NCI-H2081 (cell line): ENCODE measurements around the gene ZBTB7C.

Source experiments
- DNase-seq, 2 experiments: peaks; one replicate each; lab custom pipeline; 2025; lab: John Stamatoyannopoulos, UW

ZBTB7C gene

GRCh38 chr18:48119204-48119603 is 290.0 kb downstream of the ZBTB7C start:
- DNase-seq = no peak

- DNase-seq = no peak
Measured at GRCh38 chr18:48116873-48117630, 292.1 kb downstream of the ZBTB7C start.

GRCh38 chr18:48116017-48116416 is 293.2 kb downstream of the ZBTB7C start:
- no peak for DNase-seq

GRCh38 chr18:48113691-48114090 is 295.5 kb downstream of the ZBTB7C start:
- DNase-seq = no peak

- DNase-seq = no peak
Measured at GRCh38 chr18:48111587-48111986, 297.6 kb downstream of the ZBTB7C start.

- no peak for DNase-seq
Measured at GRCh38 chr18:48110797-48111196, 298.4 kb downstream of the ZBTB7C start.

GRCh38 chr18:48109961-48110493 is 299.2 kb downstream of the ZBTB7C start:
- peak in 1 of 2 experiments; percentile 26 for DNase-seq

GRCh38 chr18:48108136-48108535 is 301.0 kb downstream of the ZBTB7C start:
- no peak for DNase-seq

- DNase-seq = no peak
Measured at GRCh38 chr18:48106976-48107781, 302.0 kb downstream of the ZBTB7C start.

- DNase-seq = no peak
Measured at GRCh38 chr18:48106498-48106897, 302.7 kb downstream of the ZBTB7C start.

GRCh38 chr18:48105317-48105716 is 303.9 kb downstream of the ZBTB7C start:
- no peak for DNase-seq

- DNase-seq = no peak
Measured at GRCh38 chr18:48104705-48105104, 304.5 kb downstream of the ZBTB7C start.

GRCh38 chr18:48100651-48101165 is 308.5 kb downstream of the ZBTB7C start:
- no peak for DNase-seq

- DNase-seq = no peak
Measured at GRCh38 chr18:48100165-48100575, 309.0 kb downstream of the ZBTB7C start.

- no peak for DNase-seq
Measured at GRCh38 chr18:48099481-48100164, 309.6 kb downstream of the ZBTB7C start.

GRCh38 chr18:48098538-48098937 is 310.6 kb downstream of the ZBTB7C start:
- DNase-seq = no peak

- no peak for DNase-seq
Measured at GRCh38 chr18:48098007-48098406, 311.2 kb downstream of the ZBTB7C start.

GRCh38 chr18:48095726-48096125 is 313.5 kb downstream of the ZBTB7C start:
- DNase-seq = no peak

- no peak for DNase-seq
Measured at GRCh38 chr18:48093104-48093503, 316.1 kb downstream of the ZBTB7C start.

- DNase-seq = no peak
Measured at GRCh38 chr18:48091869-48092497, 317.2 kb downstream of the ZBTB7C start.

- no peak for DNase-seq
Measured at GRCh38 chr18:48090702-48091101, 318.5 kb downstream of the ZBTB7C start.

GRCh38 chr18:48090021-48090420 is 319.2 kb downstream of the ZBTB7C start:
- peak in 1 of 2 experiments; percentile 0 for DNase-seq
